ENCODE measurements around the gene RBM4.

Gene RBM4

GRCh38 chr11:66687831-66688281, 49.4 kb downstream of the RBM4 start:
- no peak for DNase-seq (ENCODE audit: low read depth in 2 of 3, low spot score in 2 of 3)

DNA sequence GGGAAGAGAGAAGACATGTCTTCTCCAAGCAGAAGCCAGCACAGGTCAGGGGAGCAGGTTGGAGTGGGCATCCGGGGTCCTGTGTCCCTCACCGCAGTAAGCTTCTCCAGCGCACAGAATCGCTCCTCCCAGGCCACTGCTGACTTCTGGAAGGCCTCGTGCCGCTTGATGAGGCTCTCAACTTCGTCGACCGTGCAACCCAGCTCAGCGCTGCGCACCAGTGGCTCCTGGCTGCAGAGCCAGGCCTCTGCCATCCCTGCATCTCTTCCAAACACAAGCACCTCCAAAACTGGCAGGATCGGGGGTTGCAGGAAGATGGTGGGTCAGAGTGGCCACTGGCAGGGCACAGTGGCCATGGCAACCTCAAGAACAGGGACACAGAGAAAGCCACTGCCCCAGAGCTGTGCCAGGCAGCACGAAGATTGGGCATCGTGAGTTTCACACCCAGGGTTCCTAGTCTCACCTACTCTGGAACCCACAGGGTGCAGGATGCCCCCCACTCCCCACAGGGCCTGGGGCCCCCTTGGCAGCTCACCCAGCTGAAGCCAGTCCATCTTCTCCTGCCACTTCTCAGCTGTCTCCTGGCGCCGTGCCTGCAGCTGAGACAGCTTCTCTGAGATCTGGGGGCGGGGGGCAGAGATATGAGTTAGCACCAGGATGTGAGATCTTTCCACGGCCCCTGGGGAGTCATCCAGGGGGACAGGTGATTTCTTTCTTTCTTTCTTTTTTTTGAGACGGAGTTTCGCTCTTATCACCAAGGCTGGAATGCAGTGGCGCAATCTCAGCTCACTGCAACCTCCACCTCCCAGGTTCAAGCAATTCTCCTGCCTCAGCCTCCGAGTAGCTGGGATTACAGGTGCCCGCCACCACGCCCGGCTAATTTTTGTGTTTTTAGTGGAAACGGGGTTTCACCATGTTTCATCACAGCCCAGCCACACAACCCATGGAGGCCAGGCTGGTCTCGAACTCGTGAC, 50.3 kb downstream of the RBM4 start:
- no peak for DNase-seq (ENCODE audit: low read depth in 2 of 3, low spot score in 2 of 3)

DNA sequence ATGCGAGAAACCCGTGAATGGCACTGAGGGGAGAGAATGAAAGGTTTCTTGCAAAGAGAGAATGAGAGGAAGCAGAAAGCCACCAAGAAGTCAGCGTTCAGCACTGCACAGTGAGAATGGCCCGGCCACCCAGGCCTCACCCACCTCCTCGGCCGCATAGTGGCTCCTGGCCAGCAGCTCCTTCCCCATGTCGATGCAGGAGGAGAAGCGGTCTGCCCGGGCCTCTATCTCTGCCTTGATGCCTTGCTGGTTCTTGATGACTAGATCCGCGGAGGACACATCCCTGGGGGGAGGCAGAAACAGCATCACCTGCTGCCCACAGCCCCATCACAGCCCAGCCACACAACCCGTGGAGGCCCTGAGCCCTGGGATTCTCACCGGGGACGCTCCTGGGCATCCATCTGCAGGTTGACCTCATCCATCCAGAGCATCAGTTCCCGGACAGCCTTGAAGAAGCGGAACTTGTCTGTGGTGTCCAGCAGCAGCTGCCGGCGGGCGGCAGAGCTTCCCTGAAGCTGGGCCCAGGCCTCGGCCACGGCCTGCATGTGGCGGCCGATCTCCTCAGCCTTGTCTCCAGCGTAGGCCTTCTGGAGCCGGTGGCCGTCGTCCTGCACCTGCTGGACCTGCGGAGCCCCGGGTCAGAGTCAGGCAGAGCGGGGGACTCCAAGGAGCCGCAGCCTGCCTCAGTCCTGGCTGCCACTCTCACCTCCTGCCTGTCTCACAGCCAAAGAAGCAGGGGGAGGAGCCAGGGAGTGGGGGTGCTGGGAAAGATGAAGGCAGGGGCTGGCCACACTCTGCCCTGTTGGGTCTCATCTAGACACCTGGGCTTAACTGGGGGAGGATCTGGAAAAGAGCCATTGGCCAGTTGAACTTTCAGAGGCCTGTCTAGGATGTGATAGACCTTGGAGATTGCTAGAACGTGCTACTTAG, 51.4 kb downstream of the RBM4 start:
- DNase-seq (ENCODE audit: low read depth in 2 of 3, low spot score in 2 of 3): no peak

- DNase-seq (ENCODE audit: low read depth in 2 of 3, low spot score in 2 of 3): no peak
Observed at GRCh38 chr11:66691311-66691980, 52.9 kb downstream of the RBM4 start.

- no peak for DNase-seq (ENCODE audit: low read depth in 2 of 3, low spot score in 2 of 3)
Observed at GRCh38 chr11:66692446-66692845, 53.9 kb downstream of the RBM4 start.

GRCh38 chr11:66692871-66693331, 54.4 kb downstream of the RBM4 start:
- no peak for DNase-seq (ENCODE audit: low read depth in 2 of 3, low spot score in 2 of 3)

DNA sequence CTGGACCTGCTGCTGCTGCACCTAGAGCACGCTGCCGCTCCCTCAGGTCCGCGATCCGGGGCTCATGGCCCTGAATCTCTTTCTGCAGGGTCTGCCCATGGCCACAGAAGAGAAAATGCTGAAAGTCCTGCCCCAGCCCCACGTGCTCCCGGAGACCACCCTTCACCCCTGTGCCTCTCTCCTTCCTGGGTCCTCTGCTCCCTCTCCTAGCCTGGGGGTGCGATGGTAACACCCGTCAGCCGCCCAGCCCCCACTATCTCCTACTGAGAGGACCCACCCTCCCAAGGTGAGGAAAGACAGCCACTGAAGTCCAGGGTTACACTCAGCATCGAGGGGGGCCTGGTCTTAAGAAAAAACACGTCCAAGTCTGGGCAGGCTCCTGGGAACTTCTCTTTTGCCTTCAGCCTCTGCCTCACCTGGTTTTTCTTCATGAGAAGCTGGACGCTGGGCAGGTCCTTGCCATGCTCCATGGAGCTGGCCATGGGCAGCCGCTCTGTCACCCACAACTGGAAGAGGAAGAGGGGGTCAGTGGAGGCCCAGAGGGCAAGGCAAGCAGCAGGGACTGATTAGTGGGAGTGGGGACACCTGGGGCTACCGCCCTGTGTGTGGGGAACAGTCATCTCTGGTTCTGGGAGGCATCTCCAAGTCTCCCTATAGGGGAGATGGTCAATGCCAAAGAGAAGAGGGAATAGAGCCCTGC, 55.0 kb downstream of the RBM4 start:
- DNase-seq (ENCODE audit: low read depth in 2 of 3, low spot score in 2 of 3): no peak

DNA sequence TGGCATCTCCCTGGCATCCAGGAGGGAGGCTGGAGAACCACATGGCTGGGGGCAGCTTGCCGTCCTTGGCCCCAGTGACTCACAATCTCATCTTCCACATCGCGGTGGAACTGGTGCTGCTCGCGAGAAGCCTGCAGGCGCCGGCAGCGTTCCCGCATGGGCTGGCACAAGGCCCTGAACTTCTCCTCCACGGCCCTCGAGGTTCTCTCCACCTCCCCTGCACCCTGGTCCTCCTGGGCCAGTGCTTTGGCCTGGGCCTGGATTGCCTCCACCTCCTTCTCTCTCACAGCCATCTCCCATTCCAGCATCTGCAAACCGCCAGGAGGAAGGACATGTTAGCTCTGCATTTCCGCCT, 55.5 kb downstream of the RBM4 start:
- DNase-seq (ENCODE audit: low read depth in 2 of 3, low spot score in 2 of 3): no peak

- peak; percentile 42 to 80 (median 75) for DNase-seq (ENCODE audit: low read depth in 2 of 3, low spot score in 2 of 3)
Observed at GRCh38 chr11:66694732-66695207, 56.3 kb downstream of the RBM4 start.

Data from activated CD8-positive, alpha-beta memory T cell treated with anti-CD3 and anti-CD28 coated beads for 48 hours (primary cell).